Measurements from ENCODE around the gene CDK14.

DNA sequence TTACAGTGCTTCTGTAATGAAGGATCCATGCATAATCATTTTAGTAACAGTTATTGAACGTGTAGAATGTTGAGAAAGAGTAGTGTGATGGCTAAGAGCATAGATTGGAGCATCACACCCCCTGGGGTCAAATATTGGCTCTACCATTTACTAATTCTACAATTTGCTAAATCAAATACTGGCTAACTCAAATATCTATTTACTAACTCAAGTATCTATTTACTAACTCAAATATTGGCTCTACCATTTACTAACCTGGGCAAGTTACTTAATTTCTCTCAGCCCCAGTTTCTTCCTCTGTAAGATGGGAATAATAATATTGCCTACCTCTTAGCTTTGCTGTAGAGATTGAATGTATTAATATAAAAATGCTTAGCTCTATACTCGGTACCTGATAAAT, 64.0 kb downstream of the CDK14 start:
- TF ChIP-seq, protein P1, sequence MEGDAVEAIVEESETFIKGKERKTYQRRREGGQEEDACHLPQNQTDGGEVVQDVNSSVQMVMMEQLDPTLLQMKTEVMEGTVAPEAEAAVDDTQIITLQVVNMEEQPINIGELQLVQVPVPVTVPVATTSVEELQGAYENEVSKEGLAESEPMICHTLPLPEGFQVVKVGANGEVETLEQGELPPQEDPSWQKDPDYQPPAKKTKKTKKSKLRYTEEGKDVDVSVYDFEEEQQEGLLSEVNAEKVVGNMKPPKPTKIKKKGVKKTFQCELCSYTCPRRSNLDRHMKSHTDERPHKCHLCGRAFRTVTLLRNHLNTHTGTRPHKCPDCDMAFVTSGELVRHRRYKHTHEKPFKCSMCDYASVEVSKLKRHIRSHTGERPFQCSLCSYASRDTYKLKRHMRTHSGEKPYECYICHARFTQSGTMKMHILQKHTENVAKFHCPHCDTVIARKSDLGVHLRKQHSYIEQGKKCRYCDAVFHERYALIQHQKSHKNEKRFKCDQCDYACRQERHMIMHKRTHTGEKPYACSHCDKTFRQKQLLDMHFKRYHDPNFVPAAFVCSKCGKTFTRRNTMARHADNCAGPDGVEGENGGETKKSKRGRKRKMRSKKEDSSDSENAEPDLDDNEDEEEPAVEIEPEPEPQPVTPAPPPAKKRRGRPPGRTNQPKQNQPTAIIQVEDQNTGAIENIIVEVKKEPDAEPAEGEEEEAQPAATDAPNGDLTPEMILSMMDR (IDR thresholded peaks at IDR 0.05), result no peak
- no peak for TF ChIP-seq POLR2A (IDR thresholded peaks at IDR 0.05)

All from heart left ventricle (tissue), 13 donors.